Embryonic facial prominence (tissue), 1 donor: ENCODE results near the gene ADAMTS14.
"Not testable (repeated sequence)": the region's sequence is repeated elsewhere in the genome, so short reads cannot be mapped to it uniquely, and the experiment has no call there.

Source experiments
- DNase-seq: peaks from one replicate; pipeline ENCODE4 v3.0.0-alpha.2; 2016; ENCODE audit errors: extremely low spot score

ADAMTS14 gene

GRCh38 chr10:70672165-70673042 is at the start of gene ADAMTS14:
Gene ADAMTS14 (plus strand): TSS chr10:70672506. CDS start chr10:70672803, 297 bp downstream.
- no peak for DNase-seq

- no peak for DNase-seq
These were observed 49.8 kb upstream of the ADAMTS14 start for GRCh38 chr10:70622541-70622940.

GRCh38 chr10:70622981-70623844 is 49.1 kb upstream of the ADAMTS14 start:
- DNase-seq = no peak

GRCh38 chr10:70626056-70626455 is 46.2 kb upstream of the ADAMTS14 start:
- DNase-seq = no peak

GRCh38 chr10:70629338-70629737 is 43.0 kb upstream of the ADAMTS14 start:
- DNase-seq = no peak

GRCh38 chr10:70631735-70632134 is 40.6 kb upstream of the ADAMTS14 start:
- not testable (repeated sequence) for DNase-seq

GRCh38 chr10:70634011-70634410 is 38.3 kb upstream of the ADAMTS14 start:
- DNase-seq = no peak

- not testable (repeated sequence) for DNase-seq
These were observed 37.8 kb upstream of the ADAMTS14 start for GRCh38 chr10:70634515-70634914.

- not testable (repeated sequence) for DNase-seq
These were observed 32.5 kb upstream of the ADAMTS14 start for GRCh38 chr10:70639640-70640383.

GRCh38 chr10:70643272-70643671 is 29.0 kb upstream of the ADAMTS14 start:
- not testable (repeated sequence) for DNase-seq

GRCh38 chr10:70644959-70645358 is 27.3 kb upstream of the ADAMTS14 start:
- not testable (repeated sequence) for DNase-seq

- no peak for DNase-seq
These were observed 25.2 kb upstream of the ADAMTS14 start for GRCh38 chr10:70647086-70647485.

- no peak for DNase-seq
These were observed 23.9 kb upstream of the ADAMTS14 start for GRCh38 chr10:70648427-70648826.

- DNase-seq = no peak
These were observed 22.8 kb upstream of the ADAMTS14 start for GRCh38 chr10:70649526-70649925.

GRCh38 chr10:70650104-70650503 is 22.2 kb upstream of the ADAMTS14 start:
- no peak for DNase-seq

- DNase-seq = no peak
These were observed 21.6 kb upstream of the ADAMTS14 start for GRCh38 chr10:70650718-70651117.

- DNase-seq = no peak
These were observed 20.6 kb upstream of the ADAMTS14 start for GRCh38 chr10:70651661-70652060.

GRCh38 chr10:70652761-70653657 is 19.3 kb upstream of the ADAMTS14 start:
- no peak for DNase-seq

- DNase-seq = no peak
These were observed 17.0 kb upstream of the ADAMTS14 start for GRCh38 chr10:70655316-70655715.

- DNase-seq = no peak
These were observed 15.8 kb upstream of the ADAMTS14 start for GRCh38 chr10:70656489-70656888.

GRCh38 chr10:70657041-70657440 is 15.3 kb upstream of the ADAMTS14 start:
- DNase-seq = no peak
